HCT116 (cell line): Measurements from ENCODE around the gene NUMA1.

Experiments used
- CEBPB ChIP-seq: IDR thresholded peaks from 2 replicates; pipeline ENCODE4 v1.6.1; 2012; ENCODE audit warnings: low read depth
- CTCF ChIP-seq, 3 experiments: fragments of 200-600 bp in 1 of 3; sonication (generic) in 1 of 3; IDR thresholded peaks in 2 of 3; conservative IDR thresholded peaks in 1 of 3; 2 replicates each; pipeline ENCODE4 v1.5.1; 2012 to 2017; ENCODE audit warnings: low read depth in 2 of 3, low read length in 2 of 3, antibody characterized with exemption in 1 of 3, borderline replicate concordance in 1 of 3, control low read depth in 1 of 3, mild to moderate bottlenecking in 1 of 3, mixed read lengths in 1 of 3, mixed run types in 1 of 3, moderate library complexity in 1 of 3; ENCODE audit not compliant: insufficient read depth in 1 of 3
- EGR1 ChIP-seq: IDR thresholded peaks from 2 replicates; pipeline ENCODE4 v1.6.1; 2012; ENCODE audit warnings: low read depth
- EZH2 ChIP-seq: fragments of 200-600 bp; sonication (generic); IDR thresholded peaks from 2 replicates; pipeline ENCODE4 v1.6.1; 2017; ENCODE audit warnings: antibody characterized with exemption, mixed run types
- EZH2phosphoT487 ChIP-seq: fragments of 200-600 bp; IDR thresholded peaks from 2 replicates; pipeline ENCODE4 v1.6.1; 2018; ENCODE audit warnings: antibody characterized with exemption, borderline replicate concordance
- JUND ChIP-seq: IDR thresholded peaks from 2 replicates; pipeline ENCODE4 v1.6.1; 2012
- MAX ChIP-seq: IDR thresholded peaks from 2 replicates; pipeline ENCODE4 v1.6.1; 2012
- POLR2A ChIP-seq: IDR thresholded peaks from 2 replicates; pipeline ENCODE4 v1.7.0; 2011; ENCODE audit warnings: borderline replicate concordance; ENCODE audit not compliant: insufficient read depth, insufficient read length; ENCODE audit errors: extremely low read depth
- POLR2AphosphoS5 ChIP-seq: IDR thresholded peaks from 2 replicates; pipeline ENCODE4 v1.6.1; 2011; ENCODE audit warnings: mild to moderate bottlenecking, low read depth, low read length, moderate library complexity
- REST ChIP-seq: IDR thresholded peaks from 2 replicates; pipeline ENCODE4 v1.6.1; 2012; ENCODE audit warnings: low read depth
- SP1 ChIP-seq: IDR thresholded peaks from 2 replicates; pipeline ENCODE4 v1.6.1; 2012; ENCODE audit warnings: low read depth
- TCF7L2 ChIP-seq: IDR thresholded peaks from 2 replicates; pipeline ENCODE4 v1.7.0; 2011; ENCODE audit warnings: borderline replicate concordance, inconsistent platforms; ENCODE audit not compliant: insufficient read depth, insufficient read length; ENCODE audit errors: extremely low read depth
- YY1 ChIP-seq: IDR thresholded peaks from 2 replicates; pipeline ENCODE4 v1.6.1; 2011; ENCODE audit warnings: low read length, low read depth, moderate library complexity, mild to moderate bottlenecking; ENCODE audit not compliant: insufficient replicate concordance; ENCODE audit errors: extremely low read depth
- ZFX ChIP-seq: fragments of 450-650 bp; IDR thresholded peaks from 2 replicates; pipeline ENCODE4 v1.6.1; 2017

GRCh38 chr11:72005347-72006260 lies 74.7 kb downstream of the NUMA1 start:
- no peak for TF ChIP-seq CTCF (IDR thresholded peaks at IDR 0.05 in 2 of 3, conservative IDR thresholded peaks at IDR 0.05 in 1 of 3; ENCODE audit: borderline replicate concordance in 1 of 3, insufficient read depth in 1 of 3, low read depth in 2 of 3, low read length in 2 of 3)
- no peak for TF ChIP-seq POLR2A
- no peak for TF ChIP-seq EZH2
- no peak for TF ChIP-seq EZH2phosphoT487
- no peak for TF ChIP-seq REST
- TF ChIP-seq SP1: no peak
- no peak for TF ChIP-seq ZFX
- TF ChIP-seq TCF7L2: no peak
- TF ChIP-seq POLR2AphosphoS5: peak; percentile 31; the same call in 1 of the 2 replicates
- no peak for TF ChIP-seq MAX
- TF ChIP-seq CEBPB: no peak
- TF ChIP-seq EGR1: no peak
- TF ChIP-seq JUND: no peak; the same call in 1 of the 2 replicates
- TF ChIP-seq YY1: no peak
